Spleen (tissue), 11 donors: ENCODE data around the gene MEF2C. TPM values are rescaled to one million over a fixed set of nuclear protein-coding genes. Genes with fewer than 3 reads are reported as not detected.
A peak's percentile ranks its signal among the peaks of the same experiment; 100 is the strongest.

Source experiments
- DNase-seq: peaks from one replicate; pipeline ENCODE4 v3.0.0-alpha.2; 2020
- H3K27ac ChIP-seq, 8 donors: fragments of 200-600 bp; sonication (generic) in 7 of 8; 1 replicate in 4 of 8; 2 replicates in 4 of 8; pipeline versions ENCODE4 v1.5.0 to v1.8.0; 2016 to 2021; ENCODE audit warnings: inconsistent platforms in 4 of 8, mild to moderate bottlenecking in 4 of 8, moderate library complexity in 1 of 8
- H3K27me3 ChIP-seq, 7 donors: fragments of 200-600 bp; sonication (generic) in 6 of 7; replicated peaks in 1 of 7; 1 replicate in 4 of 7; 2 replicates in 3 of 7; pipeline versions ENCODE4 v1.5.0 to v1.8.0; 2016 to 2021; ENCODE audit warnings: inconsistent platforms in 3 of 7, mild to moderate bottlenecking in 1 of 7
- H3K36me3 ChIP-seq, 6 donors: fragments of 200-600 bp; sonication (generic) in 5 of 6; 1 replicate in 4 of 6; 2 replicates in 2 of 6; pipeline versions ENCODE4 v1.5.0 to v1.8.0; 2016 to 2021; ENCODE audit warnings: inconsistent platforms in 2 of 6
- H3K4me1 ChIP-seq, 6 donors: fragments of 200-600 bp; sonication (generic) in 5 of 6; 1 replicate in 3 of 6; 2 replicates in 3 of 6; pipeline versions ENCODE4 v1.5.0 to v1.8.0; 2016 to 2021; ENCODE audit warnings: inconsistent platforms in 3 of 6
- H3K4me3 ChIP-seq, 8 donors: fragments of 200-600 bp; sonication (generic) in 7 of 8; 1 replicate in 4 of 8; 2 replicates in 4 of 8; pipeline versions ENCODE4 v1.5.0 to v1.8.0; 2016 to 2021; ENCODE audit warnings: inconsistent platforms in 4 of 8, mild to moderate bottlenecking in 4 of 8, moderate library complexity in 2 of 8
- H3K9me3 ChIP-seq, 8 donors: fragments of 200-600 bp; sonication (generic) in 7 of 8; 1 replicate in 4 of 8; 2 replicates in 4 of 8; pipeline versions ENCODE4 v1.5.0 to v1.8.0; 2016 to 2021; ENCODE audit warnings: inconsistent platforms in 4 of 8
- POLR2A ChIP-seq, 3 donors: fragments of 450-650 bp; IDR thresholded peaks; one replicate each; pipeline ENCODE4 v1.5.1; 2017; ENCODE audit warnings: antibody characterized with exemption in 3 of 3, mild to moderate bottlenecking in 1 of 3
- POLR2AphosphoS5 ChIP-seq, 3 donors: sonication (generic); formaldehyde crosslinking; IDR thresholded peaks; one replicate each; pipeline ENCODE4 v1.5.1; 2017; ENCODE audit warnings: antibody characterized with exemption in 3 of 3
- WGBS, 5 donors: extraction: QIAGEN DNeasy Blood & Tissue Kit in 3 of 5; methylation state at CpG; one replicate each; pipeline versions ENCODE4 v1.1.5 to v1.1.7; 2013 to 2018; 5-methylcytosine and 5-hydroxymethylcytosine counted together
- intact Hi-C: fragments of 100-400 bp; cut with DNase I; formaldehyde crosslinking; loops from one replicate; pipeline ENCODE4 v1.15.0; 2023; ENCODE audit warnings: low total_unique reads
- polyA plus RNA-seq, 3 donors: library from polyadenylated mRNA; stranded (reverse); fragments of 200-250 nt; gene quantifications; one replicate each; pipeline ENCODE4 v1.2.1, GENCODE V29; 2013
- total RNA-seq, 7 donors: library from RNA; depleted of rRNA in 3 of 7; stranded (reverse); fragments of >200 nt in 3 of 7; fragmentation: NEBNext Ultra II Directional in 4 of 7; extraction: Animal tissue kit (Norgen Biotek cat#: 25700) in 4 of 7; gene quantifications; one replicate each; pipeline versions ENCODE4 v1.1.0 to v1.2.1, GENCODE V29; 2016 to 2021
- TF ChIP-seq, protein P1 (sequence below), 11 experiments: fragments of 200-600 bp in 7 of 11; fragments of 450-650 bp in 4 of 11; sonication (generic) in 4 of 11; IDR thresholded peaks in 8 of 11; conservative IDR thresholded peaks in 3 of 11; 1 replicate in 7 of 11; 2 replicates in 4 of 11; pipeline versions ENCODE4 v1.4.0 to v1.8.0; 2016 to 2021; ENCODE audit warnings: antibody characterized with exemption in 11 of 11, inconsistent platforms in 4 of 11, mild to moderate bottlenecking in 1 of 11
- donor health status: healthy with polysubstance abuse.
- donor health status: DM: no; HTN: no; CAD: no; lungs with moderate emphysema.
- donor health status: DM: no; HTN: no; CAD: no.
- donor health status: Bipolar disorder and iron deficiency.
- donor health status: healthy.
- donor health status: DM: no; HTN: no; CAD: no.
- donor health status: DM: yes; HTN: yes; CAD: no.

MEF2C gene
- total and polyA plus RNA-seq, 10 donors: 19.3 to 153 (median 120) TPM

- H3K27me3 ChIP-seq: no peaks in the 10 kb centered on the region
- 5 to 16% (median 12%) methylated on average over 1 of the region's 1 CpG for WGBS, 5 donors
- H3K4me3 ChIP-seq: peak overlapping the region; percentile 52 to 87 (median 66)
- no peaks in the 10 kb centered on the region for H3K9me3 ChIP-seq
- no peaks in the 10 kb centered on the region for H3K36me3 ChIP-seq
- peaks cover 35 to 80% (median 56%) of the 10 kb centered on the region in 6 donors for H3K4me1 ChIP-seq
- intact Hi-C loops: loop anchor here (10.0 kb wide), 2 partner anchors 55 to 145 kb away; no protein-coding TSS in a partner anchor
- TF ChIP-seq POLR2A (IDR thresholded peaks at IDR 0.05) (no peak), POLR2AphosphoS5 (IDR thresholded peaks at IDR 0.05) (no peak)
- TF ChIP-seq, protein P1, sequence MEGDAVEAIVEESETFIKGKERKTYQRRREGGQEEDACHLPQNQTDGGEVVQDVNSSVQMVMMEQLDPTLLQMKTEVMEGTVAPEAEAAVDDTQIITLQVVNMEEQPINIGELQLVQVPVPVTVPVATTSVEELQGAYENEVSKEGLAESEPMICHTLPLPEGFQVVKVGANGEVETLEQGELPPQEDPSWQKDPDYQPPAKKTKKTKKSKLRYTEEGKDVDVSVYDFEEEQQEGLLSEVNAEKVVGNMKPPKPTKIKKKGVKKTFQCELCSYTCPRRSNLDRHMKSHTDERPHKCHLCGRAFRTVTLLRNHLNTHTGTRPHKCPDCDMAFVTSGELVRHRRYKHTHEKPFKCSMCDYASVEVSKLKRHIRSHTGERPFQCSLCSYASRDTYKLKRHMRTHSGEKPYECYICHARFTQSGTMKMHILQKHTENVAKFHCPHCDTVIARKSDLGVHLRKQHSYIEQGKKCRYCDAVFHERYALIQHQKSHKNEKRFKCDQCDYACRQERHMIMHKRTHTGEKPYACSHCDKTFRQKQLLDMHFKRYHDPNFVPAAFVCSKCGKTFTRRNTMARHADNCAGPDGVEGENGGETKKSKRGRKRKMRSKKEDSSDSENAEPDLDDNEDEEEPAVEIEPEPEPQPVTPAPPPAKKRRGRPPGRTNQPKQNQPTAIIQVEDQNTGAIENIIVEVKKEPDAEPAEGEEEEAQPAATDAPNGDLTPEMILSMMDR (IDR thresholded peaks at IDR 0.05 in 8 of 11, conservative IDR thresholded peaks at IDR 0.05 in 3 of 11): no peak
- no peak for DNase-seq
- peak overlapping the region in 7 of 8 donors; percentile 23 to 94 (median 93) for H3K27ac ChIP-seq
These were observed 2.8 kb downstream of the MEF2C start for GRCh38 chr5:88880201-88880600.

DNA sequence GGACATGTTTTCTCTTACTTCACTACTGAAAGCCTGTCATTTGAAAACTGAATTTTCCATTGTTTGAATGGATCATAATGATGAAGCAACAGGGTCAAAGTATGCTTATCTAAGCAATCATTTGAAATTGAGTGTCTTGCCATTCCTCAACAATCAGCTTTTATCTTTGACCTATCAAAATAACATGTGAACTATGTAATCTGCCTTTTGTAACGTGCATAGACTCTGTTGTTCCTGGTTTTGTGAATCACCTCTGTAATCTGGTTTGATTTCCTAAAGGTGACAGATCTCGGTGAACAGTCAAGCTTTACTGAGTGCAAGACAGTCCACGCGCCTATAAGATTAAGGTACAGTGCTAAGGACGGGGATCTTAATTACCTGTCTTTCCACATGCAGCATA lies 3.3 kb downstream of the MEF2C start:
- TF ChIP-seq, protein P1 (IDR thresholded peaks at IDR 0.05 in 8 of 11, conservative IDR thresholded peaks at IDR 0.05 in 3 of 11): no peak
- no peak for TF ChIP-seq POLR2A (IDR thresholded peaks at IDR 0.05)
- TF ChIP-seq POLR2AphosphoS5 (IDR thresholded peaks at IDR 0.05): peak in 1 of 3 donors; percentile 52
- no peaks in the 10 kb centered on the region for H3K9me3 ChIP-seq
- peaks cover 33 to 80% (median 56%) of the 10 kb centered on the region in 6 donors for H3K4me1 ChIP-seq
- no peaks in the 10 kb centered on the region for H3K36me3 ChIP-seq
- WGBS, 5 donors: 21 to 35% (median 27%) methylated on average over 5 of the region's 5 CpGs
- peak overlapping the region in 7 of 8 donors; percentile 23 to 94 (median 93) for H3K27ac ChIP-seq
- H3K27me3 ChIP-seq: no peaks in the 10 kb centered on the region
- peak overlapping the region in 7 of 8 donors; percentile 52 to 87 (median 67) for H3K4me3 ChIP-seq
- intact Hi-C loops: loop anchor here (10.0 kb wide), 2 partner anchors 55 to 145 kb away; no protein-coding TSS in a partner anchor
- no peak for DNase-seq

DNA sequence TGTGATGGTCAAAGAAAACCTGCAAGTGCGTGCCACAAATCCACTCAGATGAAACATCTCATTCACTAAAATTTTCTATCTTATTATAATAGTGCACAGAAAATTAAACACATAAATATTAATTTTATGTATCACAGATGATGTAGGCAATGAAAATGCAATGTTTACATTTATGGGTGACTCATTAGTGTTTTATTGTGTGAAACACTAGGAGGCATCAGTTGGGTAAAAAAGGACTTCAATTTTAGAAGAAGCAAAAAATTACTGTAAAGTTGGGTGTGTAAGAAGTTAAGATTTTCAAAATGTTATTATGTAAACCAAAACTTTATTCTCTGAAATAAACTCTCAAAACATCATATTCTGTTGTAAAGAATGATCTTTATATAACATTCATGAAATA lies 4.0 kb downstream of the MEF2C start:
- H3K4me1 ChIP-seq: peaks cover 33 to 80% (median 58%) of the 10 kb centered on the region in 6 donors
- peak overlapping the region in 3 of 8 donors; percentile 62 to 87 (median 67) for H3K4me3 ChIP-seq
- H3K9me3 ChIP-seq: no peaks in the 10 kb centered on the region
- no peaks in the 10 kb centered on the region for H3K27me3 ChIP-seq
- no peak for TF ChIP-seq POLR2AphosphoS5 (IDR thresholded peaks at IDR 0.05)
- no peak for TF ChIP-seq POLR2A (IDR thresholded peaks at IDR 0.05)
- TF ChIP-seq, protein P1 (IDR thresholded peaks at IDR 0.05 in 8 of 11, conservative IDR thresholded peaks at IDR 0.05 in 3 of 11): no peak
- DNase-seq: no peak
- no peaks in the 10 kb centered on the region for H3K36me3 ChIP-seq
- intact Hi-C loops: no loop called here
- WGBS, 5 donors: 59 to 83% (median 80%) methylated on average over 1 of the region's 1 CpG
- peak overlapping the region in 3 of 8 donors; percentile 92 to 94 (median 93) for H3K27ac ChIP-seq

GRCh38 chr5:88877826-88878225 lies 5.2 kb downstream of the MEF2C start:
- H3K27ac ChIP-seq: peak overlapping the region in 5 of 8 donors; percentile 1 to 93 (median 17)
- no peak for DNase-seq
- no peak for TF ChIP-seq POLR2AphosphoS5 (IDR thresholded peaks at IDR 0.05)
- TF ChIP-seq, protein P1 (IDR thresholded peaks at IDR 0.05 in 8 of 11, conservative IDR thresholded peaks at IDR 0.05 in 3 of 11): no peak
- TF ChIP-seq POLR2A (IDR thresholded peaks at IDR 0.05): no peak
- no peaks in the 10 kb centered on the region for H3K27me3 ChIP-seq
- intact Hi-C loops: no loop called here
- peaks cover 33 to 87% (median 60%) of the 10 kb centered on the region in 6 donors for H3K4me1 ChIP-seq
- H3K9me3 ChIP-seq: no peaks in the 10 kb centered on the region
- 11 to 33% (median 28%) methylated on average over 2 of the region's 2 CpGs for WGBS, 5 donors
- peak overlapping the region in 3 of 8 donors; percentile 28 to 67 (median 62) for H3K4me3 ChIP-seq
- no peaks in the 10 kb centered on the region for H3K36me3 ChIP-seq
